ENCODE results near the gene TFB1M. TPM values are rescaled to one million over a fixed set of nuclear protein-coding genes. Genes with fewer than 3 reads are reported as not detected.

The TFB1M gene
- total RNA-seq, 1 donor from 2014 or later, result 24.1 TPM

DNA sequence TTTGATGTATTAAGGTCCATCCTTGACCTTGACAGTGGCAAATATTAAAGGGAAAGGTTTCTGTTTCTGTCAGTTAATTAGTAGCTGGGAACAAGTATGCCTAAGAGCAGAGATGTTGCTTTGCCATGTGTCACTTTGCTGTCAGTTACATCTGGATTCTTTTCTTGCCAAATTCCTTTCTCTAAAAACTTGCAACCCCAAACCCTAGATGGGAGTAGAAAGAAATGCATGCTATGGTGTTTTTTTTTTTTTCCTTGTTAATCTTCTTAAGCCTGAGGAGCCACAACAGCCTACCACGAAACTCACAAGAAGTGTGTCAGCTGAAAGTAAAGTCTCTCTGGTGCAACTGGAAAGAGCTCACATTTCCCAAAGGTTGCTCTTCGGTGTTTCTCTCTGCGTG is 68.5 kb downstream of the TFB1M start:
- H3K4me3 ChIP-seq, result no peak overlapping the region
- peaks cover under 1% of the 10 kb centered on the region for H3K9me3 Mint-ChIP-seq
- no peak overlapping the region for H2AFZ ChIP-seq (replicated peaks)
- H3K27ac Mint-ChIP-seq, result no peak overlapping the region
- no peaks in the 10 kb centered on the region for H3K27me3 ChIP-seq
- H3K36me3 Mint-ChIP-seq, result peaks cover 42% of the 10 kb centered on the region
- no peak overlapping the region for H3K9ac ChIP-seq
- H3K36me3 ChIP-seq, result no peaks in the 10 kb centered on the region
- no peak overlapping the region for H3K4me3 Mint-ChIP-seq
- peaks cover 10% of the 10 kb centered on the region for H3F3A ChIP-seq (ENCODE audit: low read depth)
- H3K79me2 ChIP-seq (ENCODE audit: low read depth), result no peaks in the 10 kb centered on the region
- peaks cover 10% of the 10 kb centered on the region for H3K4me1 Mint-ChIP-seq
- H4K20me1 ChIP-seq (ENCODE audit: low read depth), result no peaks in the 10 kb centered on the region
- H3K27me3 Mint-ChIP-seq (ENCODE audit: insufficient read depth, low read depth), result no peaks in the 10 kb centered on the region
- DNase-seq (ENCODE audit: low spot score), result no peak
- H3K4me2 ChIP-seq, result no peak overlapping the region
- H3K9me3 ChIP-seq (ENCODE audit: low read depth), result no peaks in the 10 kb centered on the region
- TF ChIP-seq, protein P1, sequence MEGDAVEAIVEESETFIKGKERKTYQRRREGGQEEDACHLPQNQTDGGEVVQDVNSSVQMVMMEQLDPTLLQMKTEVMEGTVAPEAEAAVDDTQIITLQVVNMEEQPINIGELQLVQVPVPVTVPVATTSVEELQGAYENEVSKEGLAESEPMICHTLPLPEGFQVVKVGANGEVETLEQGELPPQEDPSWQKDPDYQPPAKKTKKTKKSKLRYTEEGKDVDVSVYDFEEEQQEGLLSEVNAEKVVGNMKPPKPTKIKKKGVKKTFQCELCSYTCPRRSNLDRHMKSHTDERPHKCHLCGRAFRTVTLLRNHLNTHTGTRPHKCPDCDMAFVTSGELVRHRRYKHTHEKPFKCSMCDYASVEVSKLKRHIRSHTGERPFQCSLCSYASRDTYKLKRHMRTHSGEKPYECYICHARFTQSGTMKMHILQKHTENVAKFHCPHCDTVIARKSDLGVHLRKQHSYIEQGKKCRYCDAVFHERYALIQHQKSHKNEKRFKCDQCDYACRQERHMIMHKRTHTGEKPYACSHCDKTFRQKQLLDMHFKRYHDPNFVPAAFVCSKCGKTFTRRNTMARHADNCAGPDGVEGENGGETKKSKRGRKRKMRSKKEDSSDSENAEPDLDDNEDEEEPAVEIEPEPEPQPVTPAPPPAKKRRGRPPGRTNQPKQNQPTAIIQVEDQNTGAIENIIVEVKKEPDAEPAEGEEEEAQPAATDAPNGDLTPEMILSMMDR (IDR thresholded peaks at IDR 0.05), result no peak
- TF ChIP-seq EZH2 (IDR thresholded peaks at IDR 0.05) (no peak), EZH2phosphoT487 (IDR thresholded peaks at IDR 0.05) (no peak)
- H3K4me1 ChIP-seq, result no peaks in the 10 kb centered on the region
- H3K27ac ChIP-seq, result no peak overlapping the region

DNA sequence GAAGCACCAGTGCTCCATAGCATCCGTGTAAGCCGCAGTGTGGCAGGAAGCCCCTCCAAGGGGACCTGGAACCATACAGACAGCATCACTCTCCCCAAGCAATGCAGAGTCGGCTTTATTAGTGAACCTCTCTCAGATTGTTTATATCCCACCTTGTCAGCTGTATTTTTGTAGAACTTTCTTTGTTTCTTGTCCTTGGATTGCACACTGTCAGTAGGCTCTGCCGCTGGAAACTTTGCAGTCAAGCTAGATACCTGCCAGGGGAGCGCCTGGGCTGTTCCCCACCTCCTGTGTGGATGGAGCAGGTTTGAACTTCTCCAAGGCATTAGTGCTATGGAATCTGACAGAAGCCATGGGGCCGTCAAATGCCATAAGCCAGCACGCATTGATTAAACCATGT is 69.1 kb downstream of the TFB1M start:
- Histone ChIP-seq H3F3A (ENCODE audit: low read depth) (peaks cover 10% of the 10 kb centered on the region), H3K9me3 (ENCODE audit: low read depth) (no peaks in the 10 kb centered on the region), H3K27me3 (no peaks in the 10 kb centered on the region), H3K4me3 (no peak overlapping the region), H3K9ac (no peak overlapping the region), H3K79me2 (ENCODE audit: low read depth) (no peaks in the 10 kb centered on the region), H3K36me3 (no peaks in the 10 kb centered on the region), H3K4me2 (no peak overlapping the region), H2AFZ (replicated peaks) (no peak overlapping the region), H3K4me1 (no peaks in the 10 kb centered on the region), H3K27ac (no peak overlapping the region), H4K20me1 (ENCODE audit: low read depth) (no peaks in the 10 kb centered on the region)
- Mint-ChIP-seq H3K27me3 (ENCODE audit: insufficient read depth, low read depth) (no peaks in the 10 kb centered on the region), H3K9me3 (peaks cover 5% of the 10 kb centered on the region), H3K4me1 (peaks cover 13% of the 10 kb centered on the region), H3K36me3 (peaks cover 46% of the 10 kb centered on the region), H3K27ac (no peak overlapping the region), H3K4me3 (no peak overlapping the region)
- TF ChIP-seq, protein P1 (IDR thresholded peaks at IDR 0.05), result no peak
- TF ChIP-seq EZH2phosphoT487 (IDR thresholded peaks at IDR 0.05) (no peak), EZH2 (IDR thresholded peaks at IDR 0.05) (no peak)
- no peak for DNase-seq (ENCODE audit: low spot score)

DNA sequence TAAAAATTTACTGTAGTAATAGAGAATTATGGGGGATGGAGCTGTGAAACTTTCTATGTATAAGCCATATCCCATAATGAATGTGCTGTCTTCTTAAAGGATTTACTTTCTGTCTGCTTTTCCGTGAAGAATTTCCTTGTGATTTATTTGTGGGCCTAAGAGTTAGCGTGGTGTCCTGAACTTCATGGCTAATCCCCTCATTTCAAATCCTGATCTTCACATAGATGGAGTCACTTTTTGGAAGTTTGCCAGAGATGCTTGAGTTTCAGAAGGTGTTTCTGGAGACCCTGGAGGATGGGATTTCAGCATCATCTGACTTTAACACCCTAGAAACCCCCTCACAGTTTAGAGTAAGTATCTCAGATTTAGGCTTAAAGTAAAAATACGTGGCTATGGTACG is 69.8 kb downstream of the TFB1M start:
- Histone ChIP-seq H3K4me3 (no peak overlapping the region), H4K20me1 (ENCODE audit: low read depth) (no peaks in the 10 kb centered on the region), H3K79me2 (ENCODE audit: low read depth) (no peaks in the 10 kb centered on the region), H3K4me1 (no peaks in the 10 kb centered on the region), H2AFZ (replicated peaks) (no peak overlapping the region), H3K9ac (no peak overlapping the region), H3K27me3 (no peaks in the 10 kb centered on the region), H3F3A (ENCODE audit: low read depth) (peaks cover 10% of the 10 kb centered on the region), H3K9me3 (ENCODE audit: low read depth) (no peaks in the 10 kb centered on the region), H3K36me3 (no peaks in the 10 kb centered on the region), H3K4me2 (no peak overlapping the region), H3K27ac (no peak overlapping the region)
- Mint-ChIP-seq H3K4me1 (peaks cover 13% of the 10 kb centered on the region), H3K4me3 (no peak overlapping the region), H3K27ac (no peak overlapping the region), H3K36me3 (peaks cover 48% of the 10 kb centered on the region), H3K9me3 (peaks cover 11% of the 10 kb centered on the region), H3K27me3 (ENCODE audit: insufficient read depth, low read depth) (no peaks in the 10 kb centered on the region)
- no peak for DNase-seq (ENCODE audit: low spot score)
- TF ChIP-seq, protein P1 (IDR thresholded peaks at IDR 0.05), result no peak
- no peak for TF ChIP-seq EZH2phosphoT487 (IDR thresholded peaks at IDR 0.05)
- no peak for TF ChIP-seq EZH2 (IDR thresholded peaks at IDR 0.05)
